Hepatic stellate cell (primary cell): ENCODE data around the gene TOGARAM2.
A peak's percentile ranks its signal among the peaks of the same experiment; 100 is the strongest.

Source experiments
- DNase-seq: peaks from one replicate; pipeline ENCODE4 v3.0.0; 2011; ENCODE audit warnings: low spot score

Gene TOGARAM2

GRCh38 chr2:28981016-28981441 lies at the start of gene TOGARAM2:
TOGARAM2 (plus strand) TSS chr2:28981298; CDS start chr2:28994835, 13,537 bp downstream.
- peak; percentile 62 for DNase-seq

GRCh38 chr2:28934769-28935168 lies 46.3 kb upstream of the TOGARAM2 start:
- DNase-seq = no peak

GRCh38 chr2:28941008-28941407 lies 40.1 kb upstream of the TOGARAM2 start:
- DNase-seq = no peak

GRCh38 chr2:28944535-28945248 lies 36.4 kb upstream of the TOGARAM2 start:
- no peak for DNase-seq

GRCh38 chr2:28948160-28948559 lies 32.9 kb upstream of the TOGARAM2 start:
- DNase-seq = no peak

- no peak for DNase-seq
These were observed 31.9 kb upstream of the TOGARAM2 start for GRCh38 chr2:28949190-28949589.

- DNase-seq = no peak
These were observed 31.3 kb upstream of the TOGARAM2 start for GRCh38 chr2:28949617-28950305.

- DNase-seq = no peak
These were observed 30.0 kb upstream of the TOGARAM2 start for GRCh38 chr2:28950941-28951630.

GRCh38 chr2:28951910-28952835 lies 28.9 kb upstream of the TOGARAM2 start:
- no peak for DNase-seq

- no peak for DNase-seq
These were observed 28.3 kb upstream of the TOGARAM2 start for GRCh38 chr2:28952836-28953211.

- no peak for DNase-seq
These were observed 25.6 kb upstream of the TOGARAM2 start for GRCh38 chr2:28955467-28955866.

GRCh38 chr2:28956415-28956826 lies 24.7 kb upstream of the TOGARAM2 start:
- peak; percentile 47 for DNase-seq

GRCh38 chr2:28956890-28957289 lies 24.2 kb upstream of the TOGARAM2 start:
- no peak for DNase-seq

GRCh38 chr2:28958689-28959088 lies 22.4 kb upstream of the TOGARAM2 start:
- peak; percentile 79 for DNase-seq

- DNase-seq = no peak
These were observed 20.7 kb upstream of the TOGARAM2 start for GRCh38 chr2:28960401-28960800.

- no peak for DNase-seq
These were observed 18.6 kb upstream of the TOGARAM2 start for GRCh38 chr2:28962505-28962904.

- no peak for DNase-seq
These were observed 10.5 kb upstream of the TOGARAM2 start for GRCh38 chr2:28970464-28971160.

- no peak for DNase-seq
These were observed 8.2 kb upstream of the TOGARAM2 start for GRCh38 chr2:28972778-28973335.

- no peak for DNase-seq
These were observed 6.8 kb upstream of the TOGARAM2 start for GRCh38 chr2:28974252-28974651.

GRCh38 chr2:28975671-28976070 lies 5.4 kb upstream of the TOGARAM2 start:
- no peak for DNase-seq

- peak; percentile 85 for DNase-seq
These were observed 4.5 kb upstream of the TOGARAM2 start for GRCh38 chr2:28976584-28976983.
